K562 (cell line): ENCODE measurements around the gene DCAF8. TPM values are rescaled to one million over a fixed set of nuclear protein-coding genes. Genes with fewer than 3 reads are reported as not detected.

Source experiments
- E2F3 ChIP-seq: fragments of 250-450 bp; sonication (Bioruptor Pico); IDR thresholded peaks from 2 replicates; pipeline ENCODE4 v1.4.0; 2020; ENCODE audit warnings: mild to moderate bottlenecking
- E4F1 ChIP-seq: fragments of 250-450 bp; sonication (Bioruptor Pico); IDR thresholded peaks from 2 replicates; pipeline ENCODE4 v1.5.0; 2021; ENCODE audit warnings: mild to moderate bottlenecking, borderline replicate concordance
- FOS ChIP-seq: IDR thresholded peaks from 3 replicates; pipeline ENCODE4 v1.6.1; 2011; ENCODE audit not compliant: insufficient read length; ENCODE audit errors: extremely low read depth
- HMGN3 ChIP-seq: IDR thresholded peaks from 2 replicates; pipeline ENCODE4 v1.6.1; 2011; ENCODE audit warnings: borderline replicate concordance, low read depth, mild to moderate bottlenecking, mixed read lengths, low read length; ENCODE audit not compliant: insufficient read length; ENCODE audit errors: extremely low read depth
- NELFE ChIP-seq: IDR thresholded peaks from 2 replicates; pipeline ENCODE4 v1.6.1; 2011; ENCODE audit warnings: mild to moderate bottlenecking; ENCODE audit not compliant: insufficient read depth, insufficient read length
- PRPF4 ChIP-seq: fragments of 200-400 bp; formaldehyde crosslinking; IDR thresholded peaks from one replicate; pipeline ENCODE4 v1.6.1; 2017; ENCODE audit warnings: low read length, low read depth, mild to moderate bottlenecking; ENCODE audit not compliant: insufficient read depth, poor library complexity, severe bottlenecking
- PYGO2 ChIP-seq: fragments of 450-650 bp; IDR thresholded peaks from 2 replicates; pipeline ENCODE4 v1.6.1; 2016; ENCODE audit warnings: mild to moderate bottlenecking, missing genetic modification characterization, moderate library complexity, missing compliant biosample characterization
- RERE ChIP-seq: sonication (generic); formaldehyde crosslinking; IDR thresholded peaks from 2 replicates; pipeline ENCODE4 v1.8.0; 2023; ENCODE audit warnings: missing genetic modification reagents, mild to moderate bottlenecking, borderline replicate concordance
- RFX1 ChIP-seq: fragments of 450-650 bp; IDR thresholded peaks from 2 replicates; pipeline ENCODE4 v1.6.1; 2016; ENCODE audit warnings: mild to moderate bottlenecking, moderate library complexity
- SAFB ChIP-seq: fragments of 200-400 bp; formaldehyde crosslinking; IDR thresholded peaks from 2 replicates; pipeline ENCODE4 v1.6.1; 2017; ENCODE audit warnings: low read depth, low read length, borderline replicate concordance
- SMAD4 ChIP-seq: fragments of 250-450 bp; sonication (Bioruptor Pico); conservative IDR thresholded peaks from 2 replicates; pipeline ENCODE4 v1.8.0; 2021; ENCODE audit warnings: inconsistent platforms, mild to moderate bottlenecking, moderate library complexity
- SMARCB1 ChIP-seq: IDR thresholded peaks from 2 replicates; pipeline ENCODE4 v1.6.1; 2011; ENCODE audit warnings: improper control_type of control experiment, low read depth; ENCODE audit not compliant: insufficient read length
- THRB ChIP-seq: fragments of 450-650 bp; formaldehyde crosslinking; conservative IDR thresholded peaks from 2 replicates; pipeline ENCODE4 v1.4.0; 2022; ENCODE audit warnings: mild to moderate bottlenecking, missing genetic modification characterization
- U2AF1 ChIP-seq: fragments of 200-400 bp; formaldehyde crosslinking; optimal IDR thresholded peaks from 2 replicates; pipeline ENCODE3; 2017; ENCODE audit warnings: mild to moderate bottlenecking, low read depth, low read length, moderate library complexity
- ZC3H11A ChIP-seq: IDR thresholded peaks from 2 replicates; pipeline ENCODE4 v1.6.1; 2012; ENCODE audit warnings: low read depth, low read length, improper control_type of control experiment
- ZNF408 ChIP-seq: fragments of 250-450 bp; sonication (Bioruptor Pico); IDR thresholded peaks from 2 replicates; pipeline ENCODE4 v1.4.0; 2020; ENCODE audit warnings: low read depth, mild to moderate bottlenecking, moderate library complexity
- ZNF41 ChIP-seq: fragments of 250-450 bp; sonication (Bioruptor Pico); conservative IDR thresholded peaks from 2 replicates; pipeline ENCODE4 v1.4.0; 2020; ENCODE audit warnings: mild to moderate bottlenecking
- polyA plus RNA-seq, 8 experiments: library from polyadenylated mRNA; depleted of rRNA in 4 of 8; stranded (reverse) in 5 of 8; unstranded in 3 of 8; fragments of >200 nt; fragmentation: Nextera tagmentation in 2 of 8; fragmentation: Illumina TruSeq in 1 of 8; extraction: Ambion mirVana in 2 of 8; extraction: Trizol in 1 of 8; gene quantifications; 2 replicates each; pipeline versions ENCODE4 v1.2.1 to v1.2.3, GENCODE V29; 2011 to 2014; ENCODE audit warnings: inconsistent platforms in 1 of 8, missing spikeins in 1 of 8
- total RNA-seq, 7 experiments: library from RNA; depleted of rRNA in 6 of 7; stranded (reverse); fragments of >200 nt in 6 of 7; fragmentation: Illumina TruSeq in 2 of 7; extraction: Trizol in 2 of 7; gene quantifications; 2 replicates each; pipeline versions ENCODE4 v1.2.1 to v1.2.3, GENCODE V29; 2011 to 2021; ENCODE audit warnings: low replicate concordance in 1 of 7
- TF ChIP-seq, protein P1 (sequence below): sonication (generic); formaldehyde crosslinking; IDR thresholded peaks from 2 replicates; pipeline ENCODE4 v1.8.0; 2023; ENCODE audit warnings: mild to moderate bottlenecking, missing genetic modification reagents

Gene DCAF8
- total and polyA plus RNA-seq, 9 of the 15 experiments (the other 6 are each of a cell fraction or from before 2014, with no cell fraction given), result 11.6 to 149 (median 81.3) TPM

DNA sequence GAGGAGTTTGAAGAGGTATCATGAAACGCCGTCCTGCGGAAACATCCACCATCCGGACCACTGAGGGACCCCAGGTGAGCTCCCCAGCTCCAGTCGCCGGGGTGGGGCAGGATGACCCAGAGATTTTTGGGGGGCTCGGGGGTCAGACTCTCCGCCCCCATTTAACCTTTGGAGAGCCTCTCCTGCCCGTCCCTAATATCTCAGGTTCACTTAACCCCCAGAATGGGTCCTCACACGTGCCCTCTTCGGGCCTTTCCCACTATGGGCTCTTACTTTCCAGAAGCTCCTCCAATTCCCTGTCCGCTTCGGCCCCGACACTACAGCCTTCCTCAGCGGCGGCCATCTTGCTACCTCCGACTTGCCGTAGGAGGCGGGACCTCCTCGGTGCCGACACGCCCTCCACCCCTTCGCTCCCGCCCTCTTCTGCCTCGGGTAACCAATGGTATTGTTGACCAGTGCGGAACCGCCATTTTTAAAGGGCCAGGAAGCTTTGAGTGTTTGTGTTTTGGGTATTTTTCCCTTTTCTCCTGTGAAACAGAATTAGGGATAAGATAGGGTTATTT is 22.5 kb upstream of the DCAF8 start, which contains the start of gene PEX19 (continued):
- TF ChIP-seq PRPF4, result no peak
- TF ChIP-seq NELFE, result no peak
- no peak for TF ChIP-seq ZC3H11A
- TF ChIP-seq U2AF1, result no peak
- no peak for TF ChIP-seq E2F3 (CRISPR knock-in tag)
- no peak for TF ChIP-seq FOS
- no peak for TF ChIP-seq SMARCB1
- no peak for TF ChIP-seq E4F1
- TF ChIP-seq SMAD4 (CRISPR knock-in tag), result no peak
- TF ChIP-seq, protein P1, sequence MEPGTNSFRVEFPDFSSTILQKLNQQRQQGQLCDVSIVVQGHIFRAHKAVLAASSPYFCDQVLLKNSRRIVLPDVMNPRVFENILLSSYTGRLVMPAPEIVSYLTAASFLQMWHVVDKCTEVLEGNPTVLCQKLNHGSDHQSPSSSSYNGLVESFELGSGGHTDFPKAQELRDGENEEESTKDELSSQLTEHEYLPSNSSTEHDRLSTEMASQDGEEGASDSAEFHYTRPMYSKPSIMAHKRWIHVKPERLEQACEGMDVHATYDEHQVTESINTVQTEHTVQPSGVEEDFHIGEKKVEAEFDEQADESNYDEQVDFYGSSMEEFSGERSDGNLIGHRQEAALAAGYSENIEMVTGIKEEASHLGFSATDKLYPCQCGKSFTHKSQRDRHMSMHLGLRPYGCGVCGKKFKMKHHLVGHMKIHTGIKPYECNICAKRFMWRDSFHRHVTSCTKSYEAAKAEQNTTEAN (CRISPR knock-in tag), result no peak
- TF ChIP-seq PYGO2 (tag), result no peak
- TF ChIP-seq RERE (CRISPR knock-in tag), result no peak
- no peak for TF ChIP-seq ZNF408 (CRISPR knock-in tag)
- no peak for TF ChIP-seq HMGN3
- peak; percentile 51; the same call in 1 of the 2 replicates for TF ChIP-seq RFX1
- TF ChIP-seq ZNF41 (CRISPR knock-in tag), result no peak
- TF ChIP-seq SAFB, result no peak
- no peak for TF ChIP-seq THRB
